CD8-positive, alpha-beta memory T cell (primary cell): ENCODE data around the gene METTL26. TPM values are rescaled to one million over a fixed set of nuclear protein-coding genes. Genes with fewer than 3 reads are reported as not detected.

ENCODE experiments used
- CTCF ChIA-PET: fragments of 350-600 bp; sonication (Branson Sonifier 250); formaldehyde crosslinking; loops from one replicate; lab custom pipeline; 2021; ENCODE audit warnings: antibody characterized with exemption; lab: Charles Lee
- POLR2A ChIA-PET: fragments of 350-600 bp; sonication (Branson Sonifier 250); formaldehyde crosslinking; loops from one replicate; lab custom pipeline; 2021; ENCODE audit warnings: antibody characterized with exemption; lab: Charles Lee
- DNase-seq, 5 donors: peaks; one replicate each; pipeline versions ENCODE4 v3.0.0 to v3.0.0-alpha.2; 2020 to 2022; ENCODE audit warnings: mixed read lengths in 1 of 5
- H3K27ac ChIP-seq: one replicate; pipeline ENCODE4 v1.7.0; 2013; ENCODE audit warnings: low read depth, mild to moderate bottlenecking, low read length, moderate library complexity
- H3K27me3 ChIP-seq: 2 replicates; pipeline ENCODE4 v1.7.0; 2013; ENCODE audit warnings: low read length, mild to moderate bottlenecking; ENCODE audit not compliant: insufficient read depth, poor library complexity, severe bottlenecking
- H3K36me3 ChIP-seq: 2 replicates; pipeline ENCODE4 v1.7.0; 2013; ENCODE audit warnings: mild to moderate bottlenecking, low read length, moderate library complexity; ENCODE audit not compliant: insufficient read depth
- H3K4me1 ChIP-seq: 2 replicates; pipeline ENCODE4 v1.7.0; 2013; ENCODE audit warnings: mild to moderate bottlenecking, low read length, moderate library complexity; ENCODE audit not compliant: insufficient read depth
- H3K4me3 ChIP-seq: 2 replicates; pipeline ENCODE4 v1.7.0; 2013; ENCODE audit warnings: mild to moderate bottlenecking, low read length
- H3K9me3 ChIP-seq: 2 replicates; pipeline ENCODE4 v1.7.0; 2013; ENCODE audit warnings: mild to moderate bottlenecking, low read length
- H3K27ac Mint-ChIP-seq, 8 donors: one replicate each; pipeline ENCODE4 v1.8.0; 2020 to 2021; ENCODE audit warnings: mixed read lengths in 8 of 8, mild to moderate bottlenecking in 6 of 8, inconsistent platforms in 3 of 8, moderate library complexity in 3 of 8
- H3K27me3 Mint-ChIP-seq, 2 donors: one replicate each; pipeline ENCODE4 v1.8.0; 2020 to 2021; ENCODE audit warnings: mixed read lengths in 2 of 2, mild to moderate bottlenecking in 1 of 2, moderate library complexity in 1 of 2
- H3K36me3 Mint-ChIP-seq, 3 donors: one replicate each; pipeline ENCODE4 v1.8.0; 2020 to 2021; ENCODE audit warnings: mixed read lengths in 3 of 3, inconsistent platforms in 1 of 3, mild to moderate bottlenecking in 1 of 3
- H3K4me1 Mint-ChIP-seq, 3 donors: one replicate each; pipeline ENCODE4 v1.8.0; 2020 to 2021; ENCODE audit warnings: mixed read lengths in 3 of 3, inconsistent platforms in 1 of 3, mild to moderate bottlenecking in 1 of 3
- H3K4me3 Mint-ChIP-seq, 7 donors: one replicate each; pipeline ENCODE4 v1.8.0; 2020 to 2021; ENCODE audit warnings: mixed read lengths in 7 of 7, mild to moderate bottlenecking in 6 of 7, moderate library complexity in 4 of 7, inconsistent platforms in 2 of 7
- H3K9me3 Mint-ChIP-seq, 5 donors: one replicate each; pipeline ENCODE4 v1.8.0; 2020 to 2022; ENCODE audit warnings: mixed read lengths in 5 of 5, mild to moderate bottlenecking in 3 of 5, moderate library complexity in 2 of 5, inconsistent platforms in 1 of 5
- polyA plus RNA-seq: library from polyadenylated mRNA; unstranded; fragments of 300-500 nt; fragmentation: Illumina TruSeq; gene quantifications from one replicate; pipeline ENCODE4 v1.2.3, GENCODE V29; 2021
- total RNA-seq, 2 experiments: library from RNA; stranded (reverse); gene quantifications; one replicate each; pipeline ENCODE4 v1.2.3, GENCODE V29; 2021

METTL26 gene
- total RNA-seq = 100 to 1,000 TPM; 129 TPM
- 97.4 TPM for polyA plus RNA-seq

- Histone ChIP-seq H3K27me3 (no peaks in the 10 kb centered on the region), H3K9me3 (no peaks in the 10 kb centered on the region), H3K4me1 (peaks cover 21% of the 10 kb centered on the region), H3K27ac (peak within 1 kb of the TSS; percentile 80), H3K4me3 (peak within 1 kb of the TSS; percentile 81), H3K36me3 (no peaks in the 10 kb centered on the region)
- peaks cover 0 to 7% of the 10 kb centered on the region in 2 donors for H3K27me3 Mint-ChIP-seq
- CTCF ChIA-PET = interaction anchor here (0.7 to 1.6 kb wide), 7 partner anchors 12 to 149 kb away, joined by 3 to 7 read pairs (median 3); partner anchors contain the start of genes RAB40C and WDR90
- H3K36me3 Mint-ChIP-seq = peaks cover 0 to 10% (median 0%) of the 10 kb centered on the region in 3 donors
- peak; percentile 89 to 95 (median 91) for DNase-seq
- POLR2A ChIA-PET = interaction anchor here (0.6 to 2.5 kb wide), 14 partner anchors 12 to 1519 kb away, joined by 3 to 11 read pairs (median 5); partner anchors contain the start of genes CAPN15, DECR2, RAB40C and STUB1
- peak within 1 kb of the TSS; percentile 92 to 99 (median 98) for H3K4me3 Mint-ChIP-seq
- H3K4me1 Mint-ChIP-seq = peaks cover 0 to 20% (median 10%) of the 10 kb centered on the region in 3 donors
- peaks cover 0 to 3% (median 0%) of the 10 kb centered on the region in 5 donors for H3K9me3 Mint-ChIP-seq
- H3K27ac Mint-ChIP-seq = peak within 1 kb of the TSS; percentile 95 to 100 (median 97)
Measured at GRCh38 chr16:636206-637080, at the start of gene METTL26. Gene METTL26 (minus strand): TSS chr16:636305. CDS start chr16:636290, 15 bp downstream.

GRCh38 chr16:684961-685696 lies 49.0 kb upstream of the METTL26 start:
- H3K36me3 ChIP-seq = peaks cover 8% of the 10 kb centered on the region
- H3K4me1 ChIP-seq = peaks cover 47% of the 10 kb centered on the region
- ChIA-PET POLR2A (interaction anchor here (0.8 to 1.4 kb wide), 3 partner anchors 10 to 40 kb away, joined by 3 to 8 read pairs (median 3); no protein-coding TSS in a partner anchor), CTCF (no interaction called here)
- no peak for DNase-seq
- no peaks in the 10 kb centered on the region for H3K27me3 Mint-ChIP-seq
- H3K9me3 ChIP-seq = no peaks in the 10 kb centered on the region
- H3K36me3 Mint-ChIP-seq = peaks cover 0 to 39% (median 3%) of the 10 kb centered on the region in 3 donors
- no peak overlapping the region for H3K4me3 ChIP-seq
- H3K4me1 Mint-ChIP-seq = peaks cover 9 to 61% (median 24%) of the 10 kb centered on the region in 3 donors
- H3K9me3 Mint-ChIP-seq = no peaks in the 10 kb centered on the region
- peak overlapping the region in 1 of 8 donors; percentile 46 for H3K27ac Mint-ChIP-seq
- no peak overlapping the region for H3K27ac ChIP-seq
- H3K4me3 Mint-ChIP-seq = no peak overlapping the region
- H3K27me3 ChIP-seq = no peaks in the 10 kb centered on the region

GRCh38 chr16:684071-684794 lies 48.1 kb upstream of the METTL26 start, which contains the start of gene JMJD8:
Gene JMJD8 (minus strand): TSS chr16:684334. CDS start chr16:684319, 15 bp downstream.
- Histone ChIP-seq H3K36me3 (peaks cover 8% of the 10 kb centered on the region), H3K27me3 (no peaks in the 10 kb centered on the region), H3K4me3 (peak within 1 kb of the TSS; percentile 41), H3K9me3 (no peaks in the 10 kb centered on the region), H3K4me1 (peaks cover 44% of the 10 kb centered on the region), H3K27ac (peak within 1 kb of the TSS; percentile 61)
- Mint-ChIP-seq H3K4me3 (peak within 1 kb of the TSS; percentile 65 to 91 (median 81)), H3K4me1 (peaks cover 8 to 55% (median 19%) of the 10 kb centered on the region in 3 donors), H3K9me3 (no peaks in the 10 kb centered on the region), H3K27me3 (no peaks in the 10 kb centered on the region), H3K36me3 (peaks cover 0 to 38% (median 3%) of the 10 kb centered on the region in 3 donors), H3K27ac (peak within 1 kb of the TSS in 6 of 8 donors; percentile 73 to 90 (median 81))
- peak; percentile 93 to 97 (median 95) for DNase-seq
- POLR2A ChIA-PET = interaction anchor here (0.6 to 1.4 kb wide), 5 partner anchors 9 to 96 kb away, joined by 3 to 8 read pairs (median 3); no protein-coding TSS in a partner anchor
- CTCF ChIA-PET = interaction anchor here (1.0 kb wide), 1 partner anchor 25 kb away, joined by 3 read pairs; no protein-coding TSS in a partner anchor

GRCh38 chr16:683396-684070 lies 47.4 kb upstream of the METTL26 start:
- no peaks in the 10 kb centered on the region for H3K9me3 ChIP-seq
- Mint-ChIP-seq H3K36me3 (peaks cover 0 to 38% (median 3%) of the 10 kb centered on the region in 3 donors), H3K4me3 (peak overlapping the region; percentile 65 to 84 (median 81)), H3K27ac (peak overlapping the region in 6 of 8 donors; percentile 29 to 90 (median 61)), H3K9me3 (no peaks in the 10 kb centered on the region), H3K4me1 (peaks cover 13 to 52% (median 17%) of the 10 kb centered on the region in 3 donors), H3K27me3 (no peaks in the 10 kb centered on the region)
- ChIA-PET CTCF (interaction anchor here (1.0 to 2.3 kb wide), 2 partner anchors 12 to 24 kb away, joined by 3 to 7 read pairs; no protein-coding TSS in a partner anchor), POLR2A (interaction anchor here (0.6 to 1.4 kb wide), 3 partner anchors 9 to 95 kb away, joined by 3 to 8 read pairs (median 4); no protein-coding TSS in a partner anchor)
- H3K27ac ChIP-seq = peak overlapping the region; percentile 61
- peak overlapping the region; percentile 41 for H3K4me3 ChIP-seq
- peaks cover 39% of the 10 kb centered on the region for H3K4me1 ChIP-seq
- no peak for DNase-seq
- no peaks in the 10 kb centered on the region for H3K27me3 ChIP-seq
- peaks cover 8% of the 10 kb centered on the region for H3K36me3 ChIP-seq

- CTCF ChIA-PET = interaction anchor here (1.3 to 2.3 kb wide), 2 partner anchors 10 to 13 kb away, joined by 4 to 7 read pairs; no protein-coding TSS in a partner anchor
- Mint-ChIP-seq H3K4me3 (peak overlapping the region; percentile 66 to 84 (median 81)), H3K27ac (peak overlapping the region; percentile 2 to 91 (median 72)), H3K9me3 (no peaks in the 10 kb centered on the region), H3K27me3 (no peaks in the 10 kb centered on the region), H3K36me3 (peaks cover 0 to 38% (median 3%) of the 10 kb centered on the region in 3 donors), H3K4me1 (peaks cover 13 to 52% (median 17%) of the 10 kb centered on the region in 3 donors)
- Histone ChIP-seq H3K27me3 (no peaks in the 10 kb centered on the region), H3K4me3 (no peak overlapping the region), H3K27ac (peak overlapping the region; percentile 61), H3K36me3 (peaks cover 8% of the 10 kb centered on the region), H3K9me3 (no peaks in the 10 kb centered on the region), H3K4me1 (peaks cover 36% of the 10 kb centered on the region)
- POLR2A ChIA-PET = interaction anchor here (0.6 kb wide), 2 partner anchors 449 to 1087 kb away, joined by 3 to 6 read pairs; no protein-coding TSS in a partner anchor
- no peak for DNase-seq
Measured at GRCh38 chr16:682493-683395, 46.6 kb upstream of the METTL26 start.
